ENCODE measurements around the gene PRSS56. TPM values are rescaled to one million over a fixed set of nuclear protein-coding genes. Genes with fewer than 3 reads are reported as not detected.
"Not testable (repeated sequence)": the region's sequence is repeated elsewhere in the genome, so short reads cannot be mapped to it uniquely, and the experiment has no call there.

PRSS56 gene
- total RNA-seq, 1 experiment from 2014 or later = not detected

- DNase-seq = no peak
- intact Hi-C loops (cut with micrococcal nuclease; ENCODE audit: unreplicated experiment) = no loop called here
- Histone ChIP-seq H3K4me1 (no peaks in the 10 kb centered on the region), H3K9me3 (no peaks in the 10 kb centered on the region), H3K4me3 (ENCODE audit: low read depth, low read length) (no peak overlapping the region), H3K36me3 (ENCODE audit: control insufficient read depth, insufficient read depth, low read length) (no peaks in the 10 kb centered on the region), H3K27me3 (replicated peaks; ENCODE audit: control insufficient read depth, insufficient read depth, low read length) (no peaks in the 10 kb centered on the region)
- CTCF ChIA-PET = no interaction called here
- H3K27me3 Mint-ChIP-seq (ENCODE audit: insufficient read depth, unreplicated experiment) = no peaks in the 10 kb centered on the region
- H3K4me1 Mint-ChIP-seq (ENCODE audit: low read depth, unreplicated experiment) = no peaks in the 10 kb centered on the region
- no peak overlapping the region for H3K27ac Mint-ChIP-seq (ENCODE audit: unreplicated experiment)
- H3K4me3 Mint-ChIP-seq (ENCODE audit: unreplicated experiment) = no peak overlapping the region
- POLR2A ChIA-PET = no interaction called here
- no TSS peak for BruUV-seq (replicated peaks)
- no peak for TF ChIP-seq CTCF (IDR thresholded peaks at IDR 0.05; ENCODE audit: insufficient read depth in 1 of 2, low read depth in 1 of 2, low read length in 1 of 2, severe bottlenecking in 1 of 2, unreplicated experiment in 1 of 2)
- H3K36me3 Mint-ChIP-seq (ENCODE audit: insufficient read depth, unreplicated experiment) = peaks cover 6% of the 10 kb centered on the region
- no peaks in the 10 kb centered on the region for H3K9me3 Mint-ChIP-seq (ENCODE audit: unreplicated experiment)
Measured at GRCh38 chr2:232529806-232530547, 9.8 kb downstream of the PRSS56 start.

- no peaks in the 10 kb centered on the region for H3K4me1 ChIP-seq
- intact Hi-C loops (cut with micrococcal nuclease; ENCODE audit: unreplicated experiment) = no loop called here
- no peak for TF ChIP-seq CTCF (IDR thresholded peaks at IDR 0.05; ENCODE audit: insufficient read depth in 1 of 2, low read depth in 1 of 2, low read length in 1 of 2, severe bottlenecking in 1 of 2, unreplicated experiment in 1 of 2)
- no peaks in the 10 kb centered on the region for H3K27me3 ChIP-seq (replicated peaks; ENCODE audit: control insufficient read depth, insufficient read depth, low read length)
- H3K4me1 Mint-ChIP-seq (ENCODE audit: low read depth, unreplicated experiment) = no peaks in the 10 kb centered on the region
- ChIA-PET POLR2A (no interaction called here), CTCF (no interaction called here)
- no peak overlapping the region for H3K27ac Mint-ChIP-seq (ENCODE audit: unreplicated experiment)
- no peaks in the 10 kb centered on the region for H3K9me3 ChIP-seq
- BruUV-seq (replicated peaks) = no TSS peak
- H3K27me3 Mint-ChIP-seq (ENCODE audit: insufficient read depth, unreplicated experiment) = no peaks in the 10 kb centered on the region
- H3K9me3 Mint-ChIP-seq (ENCODE audit: unreplicated experiment) = no peaks in the 10 kb centered on the region
- H3K4me3 Mint-ChIP-seq (ENCODE audit: unreplicated experiment) = no peak overlapping the region
- H3K36me3 Mint-ChIP-seq (ENCODE audit: insufficient read depth, unreplicated experiment) = peaks cover 6% of the 10 kb centered on the region
- H3K4me3 ChIP-seq (ENCODE audit: low read depth, low read length) = no peak overlapping the region
- DNase-seq = no peak
- H3K36me3 ChIP-seq (ENCODE audit: control insufficient read depth, insufficient read depth, low read length) = no peaks in the 10 kb centered on the region
Measured at GRCh38 chr2:232530626-232531260, 10.6 kb downstream of the PRSS56 start.

DNA sequence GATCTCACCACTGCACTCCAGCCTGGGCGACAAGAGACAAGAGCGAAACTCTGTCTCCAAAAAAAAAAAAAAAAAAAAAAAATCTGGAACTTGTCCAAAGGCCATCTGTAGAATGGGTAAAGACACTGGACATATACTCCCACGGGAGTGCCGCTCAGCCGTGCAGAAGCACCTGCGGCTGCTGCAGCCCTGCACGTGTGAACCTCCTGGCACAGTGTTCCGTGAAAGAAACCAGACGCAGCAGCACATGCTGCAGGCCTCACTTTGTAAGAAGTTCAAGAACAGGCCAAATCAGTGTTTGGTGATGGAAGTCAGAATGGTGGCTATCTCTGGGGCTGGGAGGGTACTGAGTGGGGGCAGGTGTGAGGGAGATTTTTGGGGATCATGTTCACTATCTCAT lies 12.2 kb downstream of the PRSS56 start:
- Mint-ChIP-seq H3K27me3 (ENCODE audit: insufficient read depth, unreplicated experiment) (no peaks in the 10 kb centered on the region), H3K36me3 (ENCODE audit: insufficient read depth, unreplicated experiment) (no peaks in the 10 kb centered on the region), H3K4me1 (ENCODE audit: low read depth, unreplicated experiment) (no peaks in the 10 kb centered on the region), H3K9me3 (ENCODE audit: unreplicated experiment) (no peaks in the 10 kb centered on the region), H3K27ac (ENCODE audit: unreplicated experiment) (no peak overlapping the region), H3K4me3 (ENCODE audit: unreplicated experiment) (no peak overlapping the region)
- ChIA-PET POLR2A (interaction anchor here (0.8 kb wide), 1 partner anchor 18 kb away, joined by 3 read pairs; the partner anchor contains the start of genes EIF4E2 and TIGD1), CTCF (no interaction called here)
- no peaks in the 10 kb centered on the region for H3K9me3 ChIP-seq
- DNase-seq = no peak
- H3K27me3 ChIP-seq (replicated peaks; ENCODE audit: control insufficient read depth, insufficient read depth, low read length) = no peaks in the 10 kb centered on the region
- TF ChIP-seq CTCF (IDR thresholded peaks at IDR 0.05; ENCODE audit: insufficient read depth in 1 of 2, low read depth in 1 of 2, low read length in 1 of 2, severe bottlenecking in 1 of 2, unreplicated experiment in 1 of 2) = no peak
- H3K4me3 ChIP-seq (ENCODE audit: low read depth, low read length) = no peak overlapping the region
- no TSS peak for BruUV-seq (replicated peaks)
- intact Hi-C loops (cut with micrococcal nuclease; ENCODE audit: unreplicated experiment) = no loop called here
- H3K36me3 ChIP-seq (ENCODE audit: control insufficient read depth, insufficient read depth, low read length) = no peaks in the 10 kb centered on the region
- H3K4me1 ChIP-seq = no peaks in the 10 kb centered on the region

GRCh38 chr2:232532821-232533220 lies 12.6 kb downstream of the PRSS56 start:
- H3K4me1 Mint-ChIP-seq (ENCODE audit: low read depth, unreplicated experiment); H3K4me3 Mint-ChIP-seq (ENCODE audit: unreplicated experiment); H3K9me3 Mint-ChIP-seq (ENCODE audit: unreplicated experiment); H3K36me3 Mint-ChIP-seq (ENCODE audit: insufficient read depth, unreplicated experiment); H3K27me3 ChIP-seq (replicated peaks; ENCODE audit: control insufficient read depth, insufficient read depth, low read length); H3K4me1 ChIP-seq; H3K27me3 Mint-ChIP-seq (ENCODE audit: insufficient read depth, unreplicated experiment); intact Hi-C loops (cut with micrococcal nuclease; ENCODE audit: unreplicated experiment); CTCF ChIA-PET; H3K9me3 ChIP-seq; DNase-seq; H3K4me3 ChIP-seq (ENCODE audit: low read depth, low read length); H3K27ac Mint-ChIP-seq (ENCODE audit: unreplicated experiment); H3K36me3 ChIP-seq (ENCODE audit: control insufficient read depth, insufficient read depth, low read length); BruUV-seq (replicated peaks): not testable (repeated sequence)
- POLR2A ChIA-PET = interaction anchor here (0.8 kb wide), 1 partner anchor 18 kb away, joined by 3 read pairs; the partner anchor contains the start of genes EIF4E2 and TIGD1

Data from Caco-2 (cell line).